COLO829 (cell line): ENCODE data around the gene STK31.
"Not testable (repeated sequence)": the region's sequence is repeated elsewhere in the genome, so short reads cannot be mapped to it uniquely, and the experiment has no call there.

Source experiments
- DNase-seq: peaks from one replicate; pipeline ENCODE4 v3.0.0; 2012; ENCODE audit warnings: low spot score

Gene STK31, protein sequence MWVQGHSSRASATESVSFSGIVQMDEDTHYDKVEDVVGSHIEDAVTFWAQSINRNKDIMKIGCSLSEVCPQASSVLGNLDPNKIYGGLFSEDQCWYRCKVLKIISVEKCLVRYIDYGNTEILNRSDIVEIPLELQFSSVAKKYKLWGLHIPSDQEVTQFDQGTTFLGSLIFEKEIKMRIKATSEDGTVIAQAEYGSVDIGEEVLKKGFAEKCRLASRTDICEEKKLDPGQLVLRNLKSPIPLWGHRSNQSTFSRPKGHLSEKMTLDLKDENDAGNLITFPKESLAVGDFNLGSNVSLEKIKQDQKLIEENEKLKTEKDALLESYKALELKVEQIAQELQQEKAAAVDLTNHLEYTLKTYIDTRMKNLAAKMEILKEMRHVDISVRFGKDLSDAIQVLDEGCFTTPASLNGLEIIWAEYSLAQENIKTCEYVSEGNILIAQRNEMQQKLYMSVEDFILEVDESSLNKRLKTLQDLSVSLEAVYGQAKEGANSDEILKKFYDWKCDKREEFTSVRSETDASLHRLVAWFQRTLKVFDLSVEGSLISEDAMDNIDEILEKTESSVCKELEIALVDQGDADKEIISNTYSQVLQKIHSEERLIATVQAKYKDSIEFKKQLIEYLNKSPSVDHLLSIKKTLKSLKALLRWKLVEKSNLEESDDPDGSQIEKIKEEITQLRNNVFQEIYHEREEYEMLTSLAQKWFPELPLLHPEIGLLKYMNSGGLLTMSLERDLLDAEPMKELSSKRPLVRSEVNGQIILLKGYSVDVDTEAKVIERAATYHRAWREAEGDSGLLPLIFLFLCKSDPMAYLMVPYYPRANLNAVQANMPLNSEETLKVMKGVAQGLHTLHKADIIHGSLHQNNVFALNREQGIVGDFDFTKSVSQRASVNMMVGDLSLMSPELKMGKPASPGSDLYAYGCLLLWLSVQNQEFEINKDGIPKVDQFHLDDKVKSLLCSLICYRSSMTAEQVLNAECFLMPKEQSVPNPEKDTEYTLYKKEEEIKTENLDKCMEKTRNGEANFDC

DNA sequence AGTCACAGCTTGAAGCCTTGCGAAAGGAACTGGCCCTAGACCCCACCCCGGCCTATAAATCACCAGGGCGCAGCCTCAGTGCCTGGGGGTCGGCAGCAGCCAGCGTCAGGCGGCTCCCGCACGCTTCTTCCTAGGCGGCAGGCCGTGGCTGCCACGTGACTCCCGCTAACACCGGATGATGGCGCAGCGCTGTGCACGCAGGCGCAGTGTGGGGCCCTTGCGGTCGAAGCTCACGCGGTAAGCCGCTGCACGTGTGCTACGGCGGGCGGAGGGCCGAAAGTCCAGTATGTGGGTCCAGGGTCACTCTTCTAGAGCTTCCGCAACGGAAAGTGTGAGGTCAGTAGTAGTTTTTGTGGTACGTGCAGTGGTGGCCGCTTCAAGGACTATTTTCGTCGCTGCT, at the start of gene STK31:
TSS of gene STK31 (plus strand) at position 220 of the 400 bp plus-strand sequence. CDS start at position 287, 67 bp downstream.
- DNase-seq: no peak

DNA sequence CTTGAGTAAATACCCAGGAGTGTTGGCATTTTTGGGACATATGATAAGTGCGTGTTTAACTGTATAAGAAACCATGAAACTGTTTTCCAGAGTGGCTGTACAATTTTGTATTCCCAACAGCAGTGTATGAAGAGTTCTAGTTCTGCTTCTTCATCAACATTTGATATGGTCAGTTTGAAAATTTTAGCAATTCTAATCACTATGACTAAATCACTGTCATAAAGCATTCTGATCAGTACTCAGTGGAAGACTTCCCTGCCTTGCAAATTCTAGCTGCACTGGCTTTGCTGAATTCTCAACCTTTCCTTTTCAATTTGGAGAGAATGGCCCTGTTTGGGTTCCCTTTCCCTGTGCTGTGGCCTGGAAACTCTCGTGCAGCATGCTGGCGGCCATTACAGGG, 48.6 kb upstream of the STK31 start:
- DNase-seq: no peak

DNA sequence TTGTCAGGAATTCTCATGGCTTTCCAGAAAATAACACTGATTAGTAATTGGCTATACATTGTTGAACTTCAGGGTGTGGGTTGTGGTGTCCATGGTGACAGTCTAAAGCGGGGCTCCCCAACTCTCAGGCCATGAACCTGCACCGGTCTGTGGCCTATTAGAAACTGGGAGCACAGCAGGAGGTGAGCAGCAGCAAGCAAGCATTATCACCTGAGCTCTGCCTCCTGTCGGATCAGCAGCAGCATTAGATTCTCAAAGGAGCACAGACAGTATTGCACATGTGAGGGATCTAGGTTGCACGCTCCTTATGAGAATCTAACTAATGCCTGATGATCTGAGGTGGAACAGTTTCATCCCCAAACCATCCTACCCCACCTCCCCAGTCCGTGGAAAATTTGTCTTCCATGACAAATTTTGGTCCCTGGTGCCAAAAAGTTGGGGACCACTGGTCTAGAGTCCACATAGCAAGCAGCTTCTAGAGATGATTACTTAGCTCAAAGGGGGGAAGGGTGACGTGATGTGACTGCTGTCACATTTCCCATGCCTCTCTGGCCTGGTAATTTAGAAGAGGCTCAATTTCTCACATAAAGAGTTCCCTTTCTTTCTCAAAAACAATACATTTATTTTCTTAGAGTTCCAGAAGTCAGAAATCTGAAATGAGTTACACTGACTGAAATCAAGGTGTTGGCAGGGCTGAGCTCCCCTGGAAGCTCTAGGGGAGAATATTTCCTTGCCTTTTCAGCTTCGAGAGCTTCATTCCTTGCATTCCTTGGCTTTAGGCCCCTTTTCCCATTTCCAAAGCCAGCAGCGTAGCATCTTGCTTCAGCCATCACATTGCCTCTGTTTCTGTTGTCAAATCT, 47.7 kb upstream of the STK31 start:
- no peak for DNase-seq

DNA sequence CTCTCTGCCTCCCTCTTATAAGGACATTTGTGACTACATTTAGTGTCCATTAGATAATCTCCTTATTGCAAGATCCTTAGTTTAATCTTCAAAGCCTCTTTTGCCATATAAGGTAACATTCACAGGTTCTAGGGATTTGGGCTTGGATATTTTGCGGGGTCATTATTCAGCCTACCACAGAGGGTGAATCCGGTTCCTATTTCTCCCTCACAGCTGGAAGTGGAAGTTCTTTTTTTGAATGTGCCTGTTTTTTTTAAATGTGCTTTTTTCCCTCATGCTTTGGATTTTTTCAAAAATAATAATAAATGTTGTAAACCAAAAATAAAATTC, 47.1 kb upstream of the STK31 start:
- DNase-seq: no peak

DNA sequence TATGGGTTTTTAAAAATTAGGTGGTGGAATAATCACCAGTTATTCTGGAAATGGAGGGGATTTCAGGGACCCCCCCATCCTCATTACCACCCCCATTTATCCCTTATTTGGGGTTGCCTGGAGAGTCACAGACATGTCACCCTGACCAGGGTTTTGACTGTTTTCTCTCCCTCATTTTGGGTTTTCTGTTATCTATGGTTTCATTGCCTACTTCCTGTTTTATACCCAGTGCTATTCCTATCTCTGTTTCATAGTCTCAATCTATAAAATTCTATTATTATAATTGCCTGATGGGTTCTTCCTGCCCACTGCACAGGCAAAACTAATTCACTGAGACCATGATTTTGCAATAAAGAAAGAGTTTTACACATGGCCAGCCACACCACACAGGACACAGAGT, 45.9 kb upstream of the STK31 start:
- DNase-seq: no peak

DNA sequence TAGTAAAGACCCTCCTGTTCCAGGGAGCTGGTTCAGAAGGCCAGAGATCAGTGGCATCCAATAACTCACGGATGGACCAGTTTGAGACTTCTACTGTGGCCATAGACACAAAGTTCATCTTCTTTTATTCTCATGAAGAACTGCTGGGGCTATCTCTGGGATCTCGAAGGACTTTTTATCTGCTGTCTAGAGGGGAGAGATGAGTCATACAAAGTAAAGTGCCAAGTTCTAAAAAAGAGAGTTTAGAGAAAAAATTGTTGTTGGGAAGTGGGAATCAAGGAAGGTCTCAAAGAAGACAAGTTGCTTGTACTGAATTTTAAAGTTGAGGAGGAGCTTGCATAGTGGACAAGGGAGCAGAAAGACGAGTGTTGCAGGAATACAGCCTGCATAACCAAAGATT, 38.0 kb upstream of the STK31 start:
- DNase-seq: no peak

DNA sequence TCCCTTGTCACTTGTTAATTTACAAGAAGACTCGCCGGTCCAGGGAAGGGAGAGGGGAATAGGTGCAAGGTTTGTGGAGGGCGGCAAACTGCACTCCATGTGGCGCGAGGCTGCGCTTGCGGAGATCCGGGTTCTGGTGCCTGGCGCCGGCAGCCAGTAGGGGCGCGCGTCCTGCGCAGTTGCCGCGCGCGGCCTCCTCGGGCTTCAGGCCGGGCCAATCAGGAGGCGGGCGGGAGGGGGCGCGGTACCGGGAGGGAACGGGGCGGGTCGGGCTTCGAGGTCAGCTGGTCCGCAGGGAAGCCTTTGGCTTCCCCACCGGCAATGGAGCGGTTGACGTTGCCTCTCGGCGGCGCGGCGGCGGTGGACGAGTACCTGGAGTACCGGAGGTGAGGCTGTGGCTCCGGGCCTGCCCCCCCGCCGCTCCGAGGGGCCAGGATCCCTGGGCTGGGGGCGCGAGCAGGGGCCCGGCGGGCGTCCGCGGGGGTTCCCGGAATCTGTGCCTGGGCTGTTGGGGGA, 30.1 kb upstream of the STK31 start, which contains the start of gene FAM221A:
TSS of gene FAM221A (plus strand) at position 302 of the 516 bp plus-strand sequence. CDS start at position 322, 20 bp downstream.
- DNase-seq: peak; percentile 29

DNA sequence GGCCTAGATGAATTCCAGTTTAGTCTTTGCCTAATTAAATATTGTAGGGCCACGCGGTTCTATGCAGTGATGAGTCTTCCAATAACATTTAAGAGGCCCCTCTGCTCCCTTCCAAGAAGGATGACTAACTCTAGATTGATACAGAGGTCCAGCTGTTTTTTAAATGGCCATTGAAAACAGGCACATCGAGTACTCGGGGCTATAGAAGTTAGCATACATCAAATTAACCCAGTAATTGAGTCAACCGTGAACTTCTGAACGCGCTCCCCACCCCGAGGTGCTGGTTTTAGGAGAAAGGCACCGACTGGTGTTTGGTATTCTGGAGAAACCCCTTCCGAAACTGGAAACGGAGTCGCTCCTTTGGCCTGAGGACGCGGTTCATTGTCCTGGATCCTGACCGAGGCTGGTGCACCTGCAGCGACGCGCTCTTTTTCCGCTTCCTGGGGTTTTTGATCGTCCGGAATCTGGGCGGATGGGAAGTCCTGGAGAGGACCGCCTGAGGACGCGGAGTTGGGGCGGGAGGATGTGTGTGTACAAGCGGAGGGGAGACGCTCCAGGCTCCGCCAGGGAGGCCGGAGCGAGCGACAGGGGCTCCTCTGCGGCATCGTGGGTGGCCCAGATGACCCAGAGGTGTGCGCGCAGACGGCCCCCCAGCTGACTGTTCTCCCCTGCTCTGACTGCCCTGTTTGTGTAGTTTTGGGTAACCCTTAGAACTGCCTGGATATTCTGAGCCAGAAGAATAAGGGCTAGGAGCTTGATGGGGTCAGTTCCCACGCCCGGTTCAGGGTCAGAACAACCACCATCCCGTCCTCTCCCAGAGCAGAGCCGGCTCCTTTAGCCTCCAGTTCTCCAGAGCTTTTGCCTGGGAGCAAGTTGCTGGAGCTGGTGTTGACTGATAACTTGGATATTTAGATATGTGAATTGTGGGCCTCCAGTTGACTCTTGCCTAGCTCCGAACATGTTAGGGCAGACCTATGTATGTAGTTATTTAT, 29.3 kb upstream of the STK31 start:
- DNase-seq: no peak

DNA sequence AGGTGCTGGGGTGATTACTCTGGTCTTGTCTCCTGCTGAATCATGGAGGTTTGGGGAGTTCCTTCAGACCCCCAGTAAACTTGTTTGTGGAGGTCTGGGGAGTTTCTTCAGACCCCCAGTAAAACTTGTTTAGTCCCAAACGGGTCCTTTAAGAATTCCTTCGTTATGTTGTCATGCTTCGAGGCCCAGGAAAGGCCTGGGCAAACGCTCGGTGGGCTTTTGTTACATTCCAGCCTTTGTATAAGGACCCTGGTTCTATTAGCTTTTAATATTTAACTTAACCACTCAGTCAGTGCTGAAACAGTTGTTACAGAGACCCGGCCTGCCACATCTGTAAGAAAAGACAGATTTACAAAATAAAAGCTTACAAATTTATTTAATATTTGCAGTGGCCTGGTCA, 26.0 kb upstream of the STK31 start:
- not testable (repeated sequence) for DNase-seq

DNA sequence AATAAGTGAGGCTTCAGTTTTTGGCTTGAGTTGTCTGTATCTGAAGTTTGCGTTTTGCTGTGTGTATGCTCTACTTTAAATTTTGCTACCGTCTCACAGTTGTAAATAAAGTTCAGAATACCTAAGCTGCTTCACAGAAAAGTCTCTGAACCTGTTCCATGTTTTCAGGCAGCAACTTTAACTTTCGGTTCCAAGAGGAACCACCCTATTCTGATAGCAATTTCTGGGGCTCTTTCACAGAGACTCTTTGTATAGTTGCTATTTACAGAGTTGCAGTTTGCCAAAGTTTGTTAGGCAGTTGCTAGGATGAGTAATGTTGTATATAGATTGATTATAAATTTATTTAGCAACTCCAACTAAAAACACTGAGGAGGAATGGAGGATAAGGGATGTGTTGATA, 24.3 kb upstream of the STK31 start:
- peak; percentile 65 for DNase-seq

DNA sequence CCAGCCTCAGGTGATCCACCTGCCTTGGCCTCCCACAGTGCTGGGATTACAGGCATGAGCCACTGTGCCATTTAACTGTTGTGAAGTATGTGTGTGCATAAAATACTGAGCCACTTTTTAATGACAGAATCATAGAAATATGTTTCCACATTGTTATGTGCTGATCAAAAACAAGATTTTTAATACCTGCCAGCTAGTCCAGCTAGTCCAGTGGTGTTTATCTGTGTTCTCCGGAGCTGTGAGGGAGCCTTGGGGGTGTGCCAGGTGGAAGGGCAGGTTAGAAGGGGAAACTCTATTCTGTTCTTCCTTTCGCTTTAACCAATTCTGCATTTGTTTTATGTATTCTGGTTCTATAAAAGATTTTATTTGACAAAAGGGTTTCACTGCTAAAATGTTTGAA, 23.0 kb upstream of the STK31 start:
- no peak for DNase-seq

DNA sequence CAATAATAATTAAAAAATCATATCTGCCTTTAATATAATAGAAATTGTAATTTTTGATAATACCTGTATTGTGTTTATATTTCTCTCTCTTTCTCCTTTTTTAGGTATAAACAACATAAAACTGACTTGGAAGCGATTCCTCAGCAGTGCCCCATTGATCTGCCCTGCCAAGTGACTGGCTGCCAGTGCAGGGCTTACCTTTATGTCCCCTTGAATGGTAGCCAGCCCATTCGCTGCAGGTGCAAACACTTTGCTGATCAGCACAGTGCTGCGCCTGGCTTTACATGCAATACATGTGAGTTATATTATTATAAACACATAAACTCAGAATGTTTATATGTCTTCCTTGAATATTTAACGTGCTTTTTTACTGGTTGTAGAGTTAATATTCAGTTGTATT, 20.9 kb upstream of the STK31 start:
- DNase-seq: no peak

DNA sequence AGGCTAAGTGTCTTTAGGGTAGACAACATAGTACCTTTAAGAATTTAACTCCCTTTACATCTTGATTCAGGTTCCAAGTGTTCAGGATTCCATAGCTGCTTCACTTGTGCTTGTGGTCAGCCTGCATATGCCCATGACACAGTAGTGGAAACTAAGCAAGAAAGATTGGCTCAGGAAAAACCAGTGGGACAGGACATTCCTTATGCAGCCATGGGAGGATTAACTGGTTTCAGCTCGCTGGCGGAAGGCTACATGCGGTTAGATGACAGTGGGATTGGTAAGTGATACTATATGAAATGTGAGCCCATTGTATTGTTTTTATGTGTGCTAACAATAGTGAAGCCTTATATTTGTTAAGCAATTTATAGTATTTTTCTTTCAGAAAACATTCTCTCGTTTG, 18.7 kb upstream of the STK31 start:
- no peak for DNase-seq

DNA sequence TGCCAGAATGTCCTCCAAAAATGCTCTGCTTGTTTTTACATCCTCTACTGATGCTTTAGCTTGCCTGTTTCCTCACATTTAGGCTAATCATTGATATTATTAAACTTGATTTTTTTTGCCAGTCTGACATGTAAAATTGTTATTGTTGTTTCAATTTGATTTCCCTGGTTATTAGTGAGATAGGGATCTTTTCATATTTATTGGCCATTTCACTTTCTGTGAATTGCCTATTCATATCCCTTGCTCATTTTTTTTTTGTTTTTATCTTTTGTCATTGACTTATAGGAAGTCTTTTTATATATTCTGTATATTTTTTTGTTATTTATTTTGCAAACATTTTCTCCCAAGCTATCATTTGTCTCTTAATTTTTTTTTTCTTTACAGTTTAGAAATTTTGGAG, 16.8 kb upstream of the STK31 start:
- DNase-seq: no peak

DNA sequence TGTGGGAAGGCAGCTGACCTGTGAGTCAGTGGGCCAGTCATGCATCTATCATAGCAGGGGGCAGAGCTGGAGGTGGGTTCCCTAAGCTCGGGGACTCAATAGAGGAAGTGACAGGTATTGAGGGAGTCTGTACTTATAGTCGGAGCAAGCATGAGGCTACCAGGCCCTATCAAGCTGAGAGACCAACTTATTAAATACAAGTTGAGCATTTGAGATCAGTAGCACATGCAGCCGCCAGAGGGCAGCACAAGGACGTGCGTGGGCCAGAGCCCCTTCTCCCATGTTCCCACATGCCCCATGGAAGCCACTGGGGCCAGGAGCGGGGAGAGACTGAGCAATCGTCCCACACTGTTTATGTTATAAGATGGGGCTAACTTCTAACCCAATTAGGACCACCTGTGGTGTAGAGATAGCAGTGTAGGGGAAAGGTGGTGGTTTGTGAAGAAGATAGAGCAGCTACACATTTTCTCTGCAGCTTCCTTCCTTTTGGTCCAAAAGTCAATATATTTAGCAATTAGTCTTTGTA, 13.0 kb upstream of the STK31 start:
- DNase-seq: peak; percentile 39

DNA sequence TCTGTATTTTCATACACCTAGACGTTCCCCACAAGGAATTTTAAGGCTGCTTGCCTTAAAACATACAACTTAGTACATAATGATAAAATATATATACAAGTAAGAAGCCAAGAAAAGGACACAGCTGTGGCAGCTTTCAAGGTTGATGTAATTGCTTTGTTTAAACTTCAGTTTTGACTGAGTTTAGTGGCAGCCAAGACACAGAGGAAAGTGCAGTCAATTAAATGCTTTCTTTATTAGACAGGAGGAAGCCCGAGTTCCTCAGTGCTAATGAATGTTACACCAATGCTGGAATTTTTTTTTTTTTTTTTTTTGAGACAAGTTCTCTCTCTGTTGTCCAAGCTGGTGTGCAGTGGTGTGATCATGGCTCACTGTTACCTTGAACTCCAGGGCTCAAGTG, 11.2 kb upstream of the STK31 start:
- no peak for DNase-seq

DNA sequence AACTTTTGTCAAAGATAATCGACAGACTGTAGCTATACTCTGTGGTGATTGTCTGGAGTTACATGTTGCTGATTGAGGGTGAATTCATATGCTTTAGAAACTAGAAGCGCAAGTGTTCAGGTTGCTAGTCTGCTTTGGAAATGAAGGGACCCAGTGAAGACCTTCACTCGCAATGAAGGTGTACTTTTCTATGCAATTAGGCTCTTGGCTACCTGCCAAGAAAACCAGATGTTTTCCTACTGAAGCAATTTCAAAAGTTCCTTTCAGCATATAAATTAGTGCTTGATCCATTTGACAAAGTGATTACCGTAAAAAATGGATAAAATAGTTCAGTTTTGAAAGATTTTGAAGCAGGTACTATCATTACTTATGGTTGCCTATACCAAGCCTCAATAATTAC, 10.0 kb upstream of the STK31 start:
- DNase-seq: no peak

DNA sequence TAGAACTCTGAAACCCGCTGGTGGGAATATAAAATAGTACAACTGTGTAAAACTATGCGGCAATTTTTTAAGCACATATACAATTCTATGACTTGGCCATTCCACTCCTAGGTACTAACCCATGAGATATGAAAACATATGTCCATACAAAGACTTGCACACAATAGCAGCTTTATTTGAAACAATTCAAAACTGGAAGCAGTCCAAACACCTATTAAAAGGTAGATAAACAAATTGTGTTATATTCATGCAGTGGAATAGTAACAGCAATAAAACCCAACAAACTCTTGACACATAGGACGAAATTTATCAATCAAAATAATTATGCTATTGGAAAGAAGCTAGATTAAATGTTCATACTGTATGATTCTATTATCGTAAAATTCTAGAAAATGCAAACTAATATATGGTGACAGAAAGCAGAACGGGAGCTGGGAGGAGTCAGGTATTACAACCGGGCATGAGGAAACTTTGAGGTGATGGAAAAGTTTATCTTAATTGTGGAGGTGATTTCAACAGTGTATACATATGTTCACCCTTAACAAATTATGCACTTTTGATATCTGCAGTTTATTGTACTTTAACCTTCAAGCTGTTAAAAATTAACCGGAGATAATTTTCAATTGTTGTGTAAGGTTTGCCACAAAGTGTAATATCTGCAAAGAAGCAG, 803 bp upstream of the STK31 start:
- DNase-seq: no peak

DNA sequence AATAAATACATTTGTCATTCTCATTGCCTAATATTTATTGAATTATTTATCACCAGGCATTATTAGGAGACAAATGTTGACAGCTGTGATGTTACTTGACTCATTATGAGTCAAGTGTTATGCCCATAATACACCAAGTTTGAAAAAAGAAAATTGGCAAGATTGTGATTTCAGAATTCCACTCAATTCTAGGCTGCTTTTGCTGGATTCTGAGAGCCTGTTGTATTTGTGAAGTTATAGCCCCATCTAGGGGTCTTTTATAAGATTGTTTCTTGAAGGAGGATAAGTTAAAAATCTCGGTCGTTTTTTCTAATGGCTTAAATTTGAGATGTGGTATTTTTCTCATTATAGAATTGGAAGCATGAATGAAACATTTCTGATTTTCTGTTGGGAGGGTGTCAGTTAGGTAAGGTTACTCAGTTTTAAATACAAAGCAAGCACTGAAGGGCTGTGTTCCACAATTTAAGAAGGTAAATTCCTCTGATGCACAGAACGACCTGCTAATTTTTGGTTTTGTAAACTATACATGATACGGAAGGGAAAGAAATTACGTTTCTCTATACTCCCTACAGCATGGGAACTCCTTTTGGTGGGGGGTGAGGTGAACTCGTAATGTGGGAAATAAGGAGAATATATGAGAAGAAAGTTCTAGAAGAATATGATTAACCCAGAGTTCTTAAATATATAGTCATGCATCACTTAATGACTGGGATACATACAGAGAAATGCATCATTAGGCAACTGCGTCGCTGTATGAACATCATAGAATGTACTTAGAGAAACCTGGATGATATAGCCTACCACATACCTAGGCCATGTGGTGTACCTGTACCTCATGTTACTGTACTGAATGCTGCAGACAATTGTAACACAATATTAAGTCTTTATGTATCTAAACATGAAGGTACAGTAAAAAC, 2.6 kb downstream of the STK31 start:
- DNase-seq: peak; percentile 77
